Osteoblast (primary cell): Measurements from ENCODE around the gene PPFIBP2. TPM values are rescaled to one million over a fixed set of nuclear protein-coding genes. Genes with fewer than 3 reads are reported as not detected.

Experiments used
- DNase-seq: peaks from one replicate; pipeline ENCODE4 v3.0.0; 2011; ENCODE audit warnings: low spot score, mixed read lengths; ENCODE audit not compliant: insufficient read length; ENCODE audit errors: missing footprints
- H2AFZ ChIP-seq: 2 replicates; pipeline ENCODE4 v1.6.0; 2011; ENCODE audit warnings: mild to moderate bottlenecking, low read length
- H3K27ac ChIP-seq: 2 replicates; pipeline ENCODE4 v1.5.1; 2011; ENCODE audit warnings: mild to moderate bottlenecking, low read depth, low read length, moderate library complexity
- H3K27me3 ChIP-seq: 2 replicates; pipeline ENCODE4 v1.6.0; 2012; ENCODE audit warnings: mild to moderate bottlenecking, control low read depth, inconsistent platforms, low read length, moderate library complexity; ENCODE audit not compliant: insufficient read depth
- H3K36me3 ChIP-seq: 2 replicates; pipeline ENCODE4 v1.5.1; 2011; ENCODE audit warnings: mild to moderate bottlenecking, low read length, control low read depth, moderate library complexity; ENCODE audit not compliant: insufficient read depth
- H3K4me1 ChIP-seq: 2 replicates; pipeline ENCODE4 v1.5.1; 2011; ENCODE audit warnings: mild to moderate bottlenecking, low read length, control low read depth, moderate library complexity; ENCODE audit not compliant: insufficient read depth
- H3K4me2 ChIP-seq: 2 replicates; pipeline ENCODE4 v1.6.0; 2011; ENCODE audit warnings: mild to moderate bottlenecking, low read length; ENCODE audit not compliant: insufficient read depth
- H3K4me3 ChIP-seq: fragments of 200-600 bp; sonication (generic); 3 replicates; pipeline ENCODE4 v1.5.1; 2012; ENCODE audit warnings: mild to moderate bottlenecking, low read length, inconsistent platforms; ENCODE audit not compliant: insufficient read depth
- H3K79me2 ChIP-seq: 2 replicates; pipeline ENCODE4 v1.6.0; 2012; ENCODE audit warnings: mild to moderate bottlenecking, low read length, control low read depth, inconsistent platforms; ENCODE audit not compliant: insufficient read depth
- H3K9me3 ChIP-seq: 2 replicates; pipeline ENCODE4 v1.5.1; 2011; ENCODE audit warnings: low read depth, low read length, control low read depth
- H4K20me1 ChIP-seq: 2 replicates; pipeline ENCODE4 v1.6.0; 2012; ENCODE audit warnings: mild to moderate bottlenecking, low read length, control low read depth; ENCODE audit not compliant: insufficient read depth
- total RNA-seq: library from RNA; depleted of rRNA; stranded (reverse); fragments of >200 nt; gene quantifications from 2 replicates; pipeline ENCODE4 v1.2.3, GENCODE V29; 2012
- TF ChIP-seq, protein P1 (sequence below): IDR thresholded peaks from 2 replicates; pipeline ENCODE4 v1.5.1; 2011; ENCODE audit warnings: mild to moderate bottlenecking, low read depth, low read length, moderate library complexity; ENCODE audit errors: extremely low read depth

The PPFIBP2 gene
- total RNA-seq, 1 donor: 25.0 TPM

DNA sequence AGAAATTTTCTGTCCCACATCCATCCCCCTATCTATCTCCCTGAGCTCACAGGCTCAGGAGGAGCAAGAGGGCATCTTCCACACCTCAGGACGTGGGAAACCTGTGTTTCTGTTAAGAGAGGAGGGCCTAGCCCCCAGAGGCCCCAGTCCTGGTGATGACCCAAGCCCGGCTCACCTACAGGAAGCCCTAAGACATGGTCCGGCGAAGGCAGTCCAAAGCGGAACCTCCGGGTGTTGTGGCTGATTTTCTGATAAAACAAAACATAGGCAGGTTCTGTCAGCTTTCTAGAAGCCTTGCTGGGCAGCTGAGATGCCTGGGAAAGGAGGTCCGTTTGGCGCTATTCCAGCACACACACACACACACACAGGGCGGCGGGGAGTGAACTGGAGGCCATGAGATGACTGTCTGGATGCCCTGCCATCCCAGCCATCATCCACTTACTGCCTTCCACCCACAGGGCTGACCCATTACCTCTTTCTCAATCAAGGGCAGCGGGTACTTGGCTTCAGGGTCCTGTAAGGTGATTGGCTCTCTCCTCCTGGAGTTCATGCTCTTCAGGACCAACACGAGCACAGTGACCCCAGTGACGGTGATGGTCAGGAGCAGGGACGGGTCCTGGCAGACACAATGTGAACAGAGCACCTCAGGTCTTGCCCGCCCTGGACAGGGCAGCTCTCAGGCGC, 158.6 kb downstream of the PPFIBP2 start:
- H4K20me1 ChIP-seq: no peaks in the 10 kb centered on the region
- peak overlapping the region; percentile 83 for H3K4me2 ChIP-seq
- DNase-seq: peak; percentile 55
- peaks cover 2% of the 10 kb centered on the region for H3K27me3 ChIP-seq
- H3K9me3 ChIP-seq: no peaks in the 10 kb centered on the region
- H3K36me3 ChIP-seq: no peaks in the 10 kb centered on the region
- peak overlapping the region; percentile 95 for H2AFZ ChIP-seq
- H3K27ac ChIP-seq: no peak overlapping the region
- H3K4me3 ChIP-seq: peak overlapping the region; percentile 71
- peaks cover 10% of the 10 kb centered on the region for H3K4me1 ChIP-seq
- TF ChIP-seq, protein P1, sequence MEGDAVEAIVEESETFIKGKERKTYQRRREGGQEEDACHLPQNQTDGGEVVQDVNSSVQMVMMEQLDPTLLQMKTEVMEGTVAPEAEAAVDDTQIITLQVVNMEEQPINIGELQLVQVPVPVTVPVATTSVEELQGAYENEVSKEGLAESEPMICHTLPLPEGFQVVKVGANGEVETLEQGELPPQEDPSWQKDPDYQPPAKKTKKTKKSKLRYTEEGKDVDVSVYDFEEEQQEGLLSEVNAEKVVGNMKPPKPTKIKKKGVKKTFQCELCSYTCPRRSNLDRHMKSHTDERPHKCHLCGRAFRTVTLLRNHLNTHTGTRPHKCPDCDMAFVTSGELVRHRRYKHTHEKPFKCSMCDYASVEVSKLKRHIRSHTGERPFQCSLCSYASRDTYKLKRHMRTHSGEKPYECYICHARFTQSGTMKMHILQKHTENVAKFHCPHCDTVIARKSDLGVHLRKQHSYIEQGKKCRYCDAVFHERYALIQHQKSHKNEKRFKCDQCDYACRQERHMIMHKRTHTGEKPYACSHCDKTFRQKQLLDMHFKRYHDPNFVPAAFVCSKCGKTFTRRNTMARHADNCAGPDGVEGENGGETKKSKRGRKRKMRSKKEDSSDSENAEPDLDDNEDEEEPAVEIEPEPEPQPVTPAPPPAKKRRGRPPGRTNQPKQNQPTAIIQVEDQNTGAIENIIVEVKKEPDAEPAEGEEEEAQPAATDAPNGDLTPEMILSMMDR: no peak
- no peaks in the 10 kb centered on the region for H3K79me2 ChIP-seq

DNA sequence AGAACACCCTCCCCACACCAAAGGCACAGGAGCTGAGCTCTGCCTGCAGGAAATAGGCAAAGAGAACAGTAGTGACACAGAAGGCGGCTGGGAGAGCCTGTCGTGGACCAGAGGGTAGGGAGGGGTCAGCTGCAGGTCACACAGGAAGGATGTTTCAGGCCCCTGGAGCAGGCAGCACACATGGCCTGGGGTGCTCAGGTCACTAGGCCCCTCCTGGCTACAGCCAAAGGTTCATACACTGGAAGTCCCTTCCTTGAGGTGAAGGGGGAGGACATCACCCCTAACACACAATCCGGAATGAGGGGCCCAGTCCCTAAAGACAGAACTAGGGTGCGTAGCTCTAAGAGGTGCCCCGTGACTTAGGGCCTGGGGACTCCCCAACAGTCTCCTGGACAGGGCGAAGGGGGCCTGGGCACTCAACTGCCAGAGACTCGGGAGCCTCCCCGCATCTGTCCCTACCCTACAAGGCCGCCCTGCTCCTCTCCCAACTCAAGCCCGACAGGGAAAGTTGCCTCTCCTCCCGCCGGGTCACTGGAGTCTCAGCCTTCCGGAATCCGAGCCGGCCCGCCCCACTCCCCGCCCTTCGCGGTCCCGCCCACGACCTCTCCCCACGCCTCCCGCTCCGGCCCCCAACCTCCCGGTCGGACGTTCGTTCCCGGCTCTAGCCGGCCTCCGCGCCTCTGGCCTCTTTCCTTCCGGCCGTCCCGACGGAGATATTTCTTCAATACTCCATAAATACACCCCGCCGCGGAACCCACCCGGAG, 159.3 kb downstream of the PPFIBP2 start, which contains the start of gene CYB5R2:
CYB5R2 (minus strand) TSS at position 541 of the 764 bp plus-strand sequence. CDS start 675 bp downstream, outside the sequence.
- Histone ChIP-seq H3K4me2 (peak within 1 kb of the TSS; percentile 83), H3K79me2 (no peaks in the 10 kb centered on the region), H3K27me3 (peaks cover 2% of the 10 kb centered on the region), H3K4me1 (peaks cover 10% of the 10 kb centered on the region), H3K27ac (no peak within 1 kb of the TSS), H3K36me3 (no peaks in the 10 kb centered on the region), H3K4me3 (peak within 1 kb of the TSS; percentile 71), H4K20me1 (no peaks in the 10 kb centered on the region), H3K9me3 (no peaks in the 10 kb centered on the region), H2AFZ (peak within 1 kb of the TSS; percentile 95)
- DNase-seq: peak; percentile 90
- TF ChIP-seq, protein P1: no peak

DNA sequence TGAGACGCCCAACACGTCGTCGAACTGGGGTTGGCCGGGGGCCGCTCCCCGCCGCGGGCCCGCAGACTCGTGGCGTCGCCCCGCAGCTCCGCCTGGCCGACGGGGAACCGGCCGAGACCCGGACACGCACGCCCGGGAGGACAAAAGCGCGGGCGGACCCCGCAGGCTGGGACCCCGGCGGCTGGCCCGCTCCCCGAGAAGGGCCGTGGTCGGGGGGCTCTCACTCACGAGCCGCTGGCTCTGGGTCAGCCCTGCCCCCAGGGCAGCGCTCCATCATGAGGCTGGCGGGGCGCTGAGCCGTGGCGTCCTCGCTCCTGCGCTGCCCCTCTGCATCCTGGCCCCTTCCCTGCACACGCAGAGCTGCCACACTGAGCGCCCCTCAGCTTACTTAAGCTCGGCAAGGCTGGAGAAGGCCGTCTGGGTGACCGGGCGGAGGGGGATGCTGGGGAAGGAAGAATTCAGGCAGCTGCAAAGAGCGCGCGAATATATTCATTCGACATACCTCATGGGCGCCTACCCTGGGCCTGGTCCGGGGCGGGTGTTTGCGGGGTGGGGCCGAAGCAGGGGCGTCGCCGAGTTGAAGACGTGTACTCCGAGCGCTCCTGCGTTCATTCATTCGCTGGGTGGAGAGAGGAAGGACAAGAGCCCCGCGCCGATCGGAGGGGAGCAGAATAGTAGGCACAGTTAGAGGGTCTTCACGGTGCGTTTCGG, 160.1 kb downstream of the PPFIBP2 start:
- no peak overlapping the region for H3K27ac ChIP-seq
- peak overlapping the region; percentile 83 for H3K4me2 ChIP-seq
- DNase-seq: peak; percentile 87

More for the DNA sequence above, 160.1 kb downstream of the PPFIBP2 start:
- H3K36me3 ChIP-seq: no peaks in the 10 kb centered on the region
- no peaks in the 10 kb centered on the region for H4K20me1 ChIP-seq
- no peaks in the 10 kb centered on the region for H3K9me3 ChIP-seq
- H3K27me3 ChIP-seq: peaks cover 3% of the 10 kb centered on the region
- TF ChIP-seq, protein P1: no peak
- H2AFZ ChIP-seq: peak overlapping the region; percentile 95
- no peaks in the 10 kb centered on the region for H3K79me2 ChIP-seq
- peak overlapping the region; percentile 71 for H3K4me3 ChIP-seq
- H3K4me1 ChIP-seq: peaks cover 10% of the 10 kb centered on the region
